ENCODE measurements around the gene PRDX5.

PRDX5 gene

DNA sequence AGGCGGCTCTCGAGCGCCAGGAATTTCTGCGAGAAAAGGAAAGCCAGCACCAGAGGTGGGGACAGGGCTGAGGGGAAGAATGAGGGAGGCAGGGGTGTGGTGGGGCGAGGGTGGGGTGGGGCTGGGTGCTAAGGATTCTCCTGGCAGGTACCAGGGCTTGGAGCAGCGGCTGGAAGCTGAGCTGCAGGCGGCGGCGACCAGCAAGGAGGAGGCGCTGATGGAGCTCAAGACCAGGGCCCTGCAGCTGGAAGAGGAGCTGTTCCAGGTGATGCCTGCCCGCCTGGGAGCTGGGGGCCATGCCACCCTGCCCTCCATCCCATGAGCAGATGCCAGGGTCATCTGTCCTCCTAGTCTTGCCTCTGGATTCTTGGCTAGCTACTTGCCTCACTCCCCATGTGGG is 31.5 kb downstream of the PRDX5 start:
- ChIA-PET CTCF (interaction anchor here (1.0 to 1.6 kb wide), 2 partner anchors 32 to 44 kb away, joined by 3 to 5 read pairs; partner anchors contain the start of genes ESRRA, PRDX5 and TRMT112), POLR2A (interaction anchor here (0.9 to 2.2 kb wide), 2 partner anchors 32 to 74 kb away, joined by 3 to 7 read pairs; partner anchors contain the start of genes PRDX5 and TRMT112)
- no peak for DNase-seq (ENCODE audit: extremely low spot score)
- TF ChIP-seq ZNF384 (IDR thresholded peaks at IDR 0.05) (no peak), BHLHE40 (IDR thresholded peaks at IDR 0.05; ENCODE audit: borderline replicate concordance) (no peak), LEF1 (IDR thresholded peaks at IDR 0.05; ENCODE audit: borderline replicate concordance) (no peak), SUZ12 (IDR thresholded peaks at IDR 0.05) (no peak), ARNT (IDR thresholded peaks at IDR 0.05) (no peak), NFRKB (IDR thresholded peaks at IDR 0.05) (no peak), ELF4 (IDR thresholded peaks at IDR 0.05) (no peak), FOXA1 (IDR thresholded peaks at IDR 0.05) (no peak)
- TF ChIP-seq, protein P1, sequence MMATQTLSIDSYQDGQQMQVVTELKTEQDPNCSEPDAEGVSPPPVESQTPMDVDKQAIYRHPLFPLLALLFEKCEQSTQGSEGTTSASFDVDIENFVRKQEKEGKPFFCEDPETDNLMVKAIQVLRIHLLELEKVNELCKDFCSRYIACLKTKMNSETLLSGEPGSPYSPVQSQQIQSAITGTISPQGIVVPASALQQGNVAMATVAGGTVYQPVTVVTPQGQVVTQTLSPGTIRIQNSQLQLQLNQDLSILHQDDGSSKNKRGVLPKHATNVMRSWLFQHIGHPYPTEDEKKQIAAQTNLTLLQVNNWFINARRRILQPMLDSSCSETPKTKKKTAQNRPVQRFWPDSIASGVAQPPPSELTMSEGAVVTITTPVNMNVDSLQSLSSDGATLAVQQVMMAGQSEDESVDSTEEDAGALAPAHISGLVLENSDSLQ (IDR thresholded peaks at IDR 0.05): no peak

DNA sequence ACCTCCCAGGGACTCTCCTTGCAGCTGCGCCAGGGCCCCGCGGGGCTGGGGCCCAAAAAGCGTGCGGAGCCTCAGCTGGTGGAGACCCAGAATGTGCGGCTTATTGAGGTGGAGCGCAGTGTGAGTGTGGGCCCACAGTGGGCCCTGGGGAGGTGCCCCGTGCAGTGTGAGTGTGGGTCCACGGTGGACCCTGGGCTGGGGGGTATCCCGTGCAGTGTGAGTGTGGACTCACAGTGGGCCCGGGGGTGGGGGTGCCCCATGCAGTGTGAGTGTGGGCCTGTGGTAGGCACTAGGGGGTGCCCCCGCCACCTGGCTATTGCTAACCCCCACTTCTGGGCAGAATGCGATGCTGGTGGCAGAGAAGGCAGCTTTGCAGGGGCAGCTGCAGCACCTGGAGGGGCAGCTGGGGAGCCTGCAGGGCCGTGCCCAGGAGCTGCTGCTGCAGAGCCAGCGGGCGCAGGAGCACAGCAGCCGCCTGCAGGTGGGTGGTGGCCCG is 33.3 kb downstream of the PRDX5 start:
- no peak for DNase-seq (ENCODE audit: extremely low spot score)
- POLR2A ChIA-PET: no interaction called here
- CTCF ChIA-PET: no interaction called here
- TF ChIP-seq TARDBP (IDR thresholded peaks at IDR 0.05): no peak
- no peak for TF ChIP-seq BHLHE40 (IDR thresholded peaks at IDR 0.05; ENCODE audit: borderline replicate concordance)
- no peak for TF ChIP-seq FOXK2 (IDR thresholded peaks at IDR 0.05)
- TF ChIP-seq L3MBTL2 (conservative IDR thresholded peaks at IDR 0.05): no peak
- no peak for TF ChIP-seq ZNF384 (IDR thresholded peaks at IDR 0.05)
- TF ChIP-seq HDGF (IDR thresholded peaks at IDR 0.05; ENCODE audit: borderline replicate concordance): no peak
- TF ChIP-seq FOXM1 (IDR thresholded peaks at IDR 0.05; ENCODE audit: borderline replicate concordance): no peak
- TF ChIP-seq SP1 (IDR thresholded peaks at IDR 0.05): no peak
- no peak for TF ChIP-seq LEF1 (IDR thresholded peaks at IDR 0.05; ENCODE audit: borderline replicate concordance)
- no peak for TF ChIP-seq SUZ12 (IDR thresholded peaks at IDR 0.05)
- TF ChIP-seq FOXA1 (IDR thresholded peaks at IDR 0.05): no peak

DNA sequence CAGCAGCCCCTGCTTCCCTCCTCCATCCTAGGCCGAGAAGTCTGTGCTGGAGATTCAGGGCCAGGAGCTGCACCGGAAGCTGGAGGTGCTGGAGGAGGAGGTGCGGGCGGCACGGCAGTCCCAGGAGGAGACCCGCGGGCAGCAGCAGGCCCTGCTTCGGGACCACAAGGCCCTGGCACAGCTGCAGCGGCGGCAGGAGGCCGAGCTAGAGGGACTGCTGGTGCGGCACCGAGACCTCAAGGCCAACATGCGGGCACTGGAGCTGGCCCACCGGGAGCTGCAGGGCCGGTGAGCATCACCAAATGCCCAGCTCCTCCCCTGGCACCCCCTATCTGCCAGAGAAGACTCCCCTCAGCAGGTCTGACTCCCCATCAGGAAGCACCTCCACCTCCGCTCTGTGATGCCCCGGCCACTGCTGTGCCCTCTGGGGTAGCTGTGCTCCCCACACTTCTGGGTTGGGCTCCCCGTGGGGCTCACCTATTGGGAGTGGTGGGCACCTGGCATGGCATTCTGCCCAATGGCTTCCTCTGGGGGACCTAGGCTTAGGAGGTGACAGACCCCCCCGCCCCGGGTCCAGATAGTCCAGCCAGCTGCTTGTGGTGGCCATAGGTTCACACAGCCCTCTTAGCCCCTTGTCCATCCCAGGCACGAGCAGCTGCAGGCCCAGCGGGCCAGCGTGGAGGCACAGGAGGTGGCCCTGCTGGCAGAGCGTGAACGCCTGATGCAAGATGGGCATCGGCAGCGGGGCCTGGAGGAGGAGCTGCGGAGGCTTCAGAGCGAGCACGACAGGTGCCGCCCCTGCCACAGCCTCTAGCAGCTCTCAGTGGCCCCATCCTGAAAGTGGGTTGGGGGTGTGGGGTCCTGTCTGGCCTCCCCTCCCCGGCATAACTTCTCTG is 34.4 kb downstream of the PRDX5 start:
- TF ChIP-seq ARNT (IDR thresholded peaks at IDR 0.05): no peak
- no peak for TF ChIP-seq ELF4 (IDR thresholded peaks at IDR 0.05)
- no peak for TF ChIP-seq TARDBP (IDR thresholded peaks at IDR 0.05)
- TF ChIP-seq CTBP1 (IDR thresholded peaks at IDR 0.05; ENCODE audit: borderline replicate concordance): no peak
- no peak for TF ChIP-seq FOXK2 (IDR thresholded peaks at IDR 0.05)
- no peak for TF ChIP-seq FOXA1 (IDR thresholded peaks at IDR 0.05)
- no peak for TF ChIP-seq L3MBTL2 (conservative IDR thresholded peaks at IDR 0.05)
- TF ChIP-seq SP1 (IDR thresholded peaks at IDR 0.05): no peak
- TF ChIP-seq NFRKB (IDR thresholded peaks at IDR 0.05): no peak
- no peak for DNase-seq (ENCODE audit: extremely low spot score)
- CTCF ChIA-PET: interaction anchor here (2.2 to 5.6 kb wide), 2 partner anchors 10 to 35 kb away, joined by 7 to 33 read pairs; partner anchors contain the start of genes CCDC88B, PRDX5 and TRMT112
- POLR2A ChIA-PET: interaction anchor here (1.2 to 7.1 kb wide), 3 partner anchors 35 to 81 kb away, joined by 4 to 70 read pairs (median 31); partner anchors contain the start of genes PRDX5 and TRMT112

DNA sequence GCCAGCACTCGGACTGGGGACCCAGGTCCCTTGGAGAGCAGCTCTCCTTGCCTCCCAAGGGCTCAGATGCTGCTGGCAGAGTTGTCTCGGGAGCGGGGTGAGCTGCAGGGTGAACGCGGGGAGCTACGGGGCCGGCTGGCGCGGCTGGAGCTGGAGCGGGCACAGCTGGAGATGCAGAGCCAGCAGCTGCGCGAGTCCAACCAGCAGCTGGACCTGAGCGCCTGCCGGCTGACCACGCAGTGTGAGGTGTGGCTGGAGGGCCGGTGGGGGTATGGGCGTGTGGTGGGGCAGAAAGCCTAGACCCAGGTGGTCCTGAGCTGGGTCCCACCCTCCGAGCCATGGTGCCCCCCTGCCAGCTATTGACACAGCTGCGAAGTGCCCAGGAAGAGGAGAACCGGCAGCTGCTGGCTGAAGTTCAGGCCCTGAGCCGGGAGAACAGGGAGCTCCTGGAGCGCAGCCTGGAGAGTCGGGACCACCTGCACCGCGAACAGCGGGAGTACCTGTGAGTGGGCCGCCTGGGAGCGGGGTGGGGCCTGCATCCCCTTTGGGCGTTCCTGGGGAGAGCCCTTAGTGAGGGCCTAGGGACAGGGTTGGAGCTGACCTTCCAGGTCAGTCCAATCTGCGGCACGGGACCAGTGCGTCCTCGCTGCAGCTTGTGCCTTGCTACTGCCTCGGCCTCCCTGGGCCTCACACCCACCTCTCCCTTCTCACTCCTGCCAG is 35.2 kb downstream of the PRDX5 start:
- ChIA-PET POLR2A (interaction anchor here (0.8 to 7.1 kb wide), 4 partner anchors 11 to 82 kb away, joined by 3 to 70 read pairs (median 18); partner anchors contain the start of genes PRDX5 and TRMT112), CTCF (interaction anchor here (2.2 to 5.6 kb wide), 2 partner anchors 11 to 35 kb away, joined by 7 to 33 read pairs; partner anchors contain the start of genes CCDC88B, PRDX5 and TRMT112)
- DNase-seq (ENCODE audit: extremely low spot score): no peak
- TF ChIP-seq, protein P1 (IDR thresholded peaks at IDR 0.05): no peak
- no peak for TF ChIP-seq CTBP1 (IDR thresholded peaks at IDR 0.05; ENCODE audit: borderline replicate concordance)
- TF ChIP-seq TARDBP (IDR thresholded peaks at IDR 0.05): no peak
- no peak for TF ChIP-seq FOXK2 (IDR thresholded peaks at IDR 0.05)
- no peak for TF ChIP-seq ELF4 (IDR thresholded peaks at IDR 0.05)
- no peak for TF ChIP-seq L3MBTL2 (conservative IDR thresholded peaks at IDR 0.05)
- TF ChIP-seq HDGF (IDR thresholded peaks at IDR 0.05; ENCODE audit: borderline replicate concordance): no peak
- TF ChIP-seq FOXA1 (IDR thresholded peaks at IDR 0.05): no peak
- TF ChIP-seq ZNF384 (IDR thresholded peaks at IDR 0.05): no peak
- no peak for TF ChIP-seq SP1 (IDR thresholded peaks at IDR 0.05)
- TF ChIP-seq ARNT (IDR thresholded peaks at IDR 0.05): no peak
- TF ChIP-seq SUZ12 (IDR thresholded peaks at IDR 0.05): no peak
- TF ChIP-seq NFRKB (IDR thresholded peaks at IDR 0.05): no peak

DNA sequence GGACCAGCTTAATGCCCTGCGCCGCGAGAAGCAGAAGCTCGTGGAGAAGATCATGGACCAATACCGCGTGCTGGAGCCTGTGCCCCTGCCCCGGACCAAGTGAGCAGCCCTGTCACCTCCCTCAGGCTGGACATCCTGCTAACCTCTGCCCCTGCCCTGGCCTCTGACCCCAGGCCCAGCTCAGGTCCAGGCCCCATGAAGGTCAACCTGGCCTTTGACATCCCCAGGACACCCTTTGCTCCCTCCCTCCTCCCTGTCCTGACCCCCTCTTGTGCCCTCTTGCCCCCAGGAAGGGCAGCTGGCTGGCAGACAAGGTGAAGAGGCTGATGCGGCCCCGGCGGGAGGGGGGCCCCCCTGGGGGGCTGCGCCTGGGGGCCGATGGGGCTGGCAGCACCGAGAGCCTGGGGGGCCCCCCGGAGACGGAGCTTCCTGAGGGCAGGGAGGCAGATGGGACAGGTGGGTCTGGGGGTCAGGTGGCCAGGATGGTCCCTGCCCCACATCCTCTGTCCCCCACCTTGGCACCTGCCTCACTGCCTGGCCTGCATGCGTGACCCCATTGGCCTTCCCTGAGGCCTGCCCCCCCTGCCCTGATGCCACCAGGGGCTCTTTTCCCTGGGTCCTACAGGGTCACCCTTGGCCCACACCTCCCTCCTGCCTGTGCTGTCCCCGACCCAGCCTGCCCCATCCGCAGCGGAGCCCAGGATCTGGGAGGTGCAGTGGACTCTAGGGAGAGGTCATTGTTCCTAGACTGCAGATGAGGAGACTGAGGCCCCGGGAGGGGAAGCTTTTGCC is 36.0 kb downstream of the PRDX5 start:
- POLR2A ChIA-PET: interaction anchor here (0.8 to 7.1 kb wide), 9 partner anchors 11 to 109 kb away, joined by 3 to 70 read pairs (median 4); partner anchors contain the start of genes ESRRA, PRDX5 and TRMT112
- no peak for DNase-seq (ENCODE audit: extremely low spot score)
- no peak for TF ChIP-seq TARDBP (IDR thresholded peaks at IDR 0.05)
- TF ChIP-seq ELF4 (IDR thresholded peaks at IDR 0.05): no peak
- TF ChIP-seq BHLHE40 (IDR thresholded peaks at IDR 0.05; ENCODE audit: borderline replicate concordance): no peak
- TF ChIP-seq FOXM1 (IDR thresholded peaks at IDR 0.05; ENCODE audit: borderline replicate concordance): no peak
- no peak for TF ChIP-seq CTBP1 (IDR thresholded peaks at IDR 0.05; ENCODE audit: borderline replicate concordance)
- TF ChIP-seq SP1 (IDR thresholded peaks at IDR 0.05): no peak
- TF ChIP-seq HDGF (IDR thresholded peaks at IDR 0.05; ENCODE audit: borderline replicate concordance): no peak
- TF ChIP-seq, protein P1 (IDR thresholded peaks at IDR 0.05): no peak
- CTCF ChIA-PET: interaction anchor here (0.9 to 5.6 kb wide), 11 partner anchors 8 to 335 kb away, joined by 3 to 38 read pairs (median 6); partner anchors contain the start of genes CCDC88B, ESRRA, PRDX5 and TRMT112

Measured in HEK293T (cell line).